OCI-LY3 (cell line): Measurements from ENCODE around the gene THUMPD1.

Experiments
- EZH2phosphoT487 ChIP-seq: fragments of 200-600 bp; shearing (Covaris generic); IDR thresholded peaks from 2 replicates; pipeline ENCODE4 v1.6.1; 2018; ENCODE audit warnings: antibody characterized with exemption, mixed run types, low read depth
- TF ChIP-seq, protein P1 (sequence below): fragments of 200-600, 300-600 bp; sonication (generic); IDR thresholded peaks from 2 replicates; pipeline ENCODE4 v1.5.1; 2014; ENCODE audit warnings: antibody characterized with exemption, low read length, low read depth

DNA sequence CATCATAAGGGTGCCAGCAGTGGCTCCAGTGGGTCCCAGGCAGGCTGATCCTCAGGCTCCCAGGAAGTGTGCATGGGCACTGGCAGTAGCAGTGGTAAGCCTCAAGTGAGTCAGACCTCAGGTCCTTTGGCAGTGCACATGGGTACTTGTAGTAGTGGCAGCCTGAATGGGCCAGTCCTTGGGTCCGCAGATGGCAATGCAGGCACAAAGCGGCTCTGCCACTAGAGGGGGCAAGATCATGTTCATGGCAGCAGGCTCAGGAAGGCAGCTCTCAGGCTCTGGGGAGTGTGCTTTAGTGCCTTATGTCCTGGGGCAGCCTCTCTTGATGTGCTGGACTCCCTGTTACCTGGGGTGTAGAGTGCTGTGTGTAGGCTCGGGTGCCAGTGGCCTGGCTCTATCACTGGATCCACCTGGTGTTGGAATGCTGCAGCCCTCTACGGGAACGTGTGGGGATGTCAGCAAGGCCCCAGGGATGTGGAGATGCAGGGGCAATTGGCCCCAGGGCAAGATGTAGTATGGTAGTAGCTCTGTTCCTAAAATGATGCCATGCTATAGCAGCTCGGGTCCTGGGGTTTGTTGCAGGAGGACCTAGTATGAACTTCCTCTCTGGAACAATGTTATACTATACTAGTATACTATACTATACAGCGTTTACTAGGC lies 33.2 kb upstream of the THUMPD1 start:
- TF ChIP-seq, protein P1, sequence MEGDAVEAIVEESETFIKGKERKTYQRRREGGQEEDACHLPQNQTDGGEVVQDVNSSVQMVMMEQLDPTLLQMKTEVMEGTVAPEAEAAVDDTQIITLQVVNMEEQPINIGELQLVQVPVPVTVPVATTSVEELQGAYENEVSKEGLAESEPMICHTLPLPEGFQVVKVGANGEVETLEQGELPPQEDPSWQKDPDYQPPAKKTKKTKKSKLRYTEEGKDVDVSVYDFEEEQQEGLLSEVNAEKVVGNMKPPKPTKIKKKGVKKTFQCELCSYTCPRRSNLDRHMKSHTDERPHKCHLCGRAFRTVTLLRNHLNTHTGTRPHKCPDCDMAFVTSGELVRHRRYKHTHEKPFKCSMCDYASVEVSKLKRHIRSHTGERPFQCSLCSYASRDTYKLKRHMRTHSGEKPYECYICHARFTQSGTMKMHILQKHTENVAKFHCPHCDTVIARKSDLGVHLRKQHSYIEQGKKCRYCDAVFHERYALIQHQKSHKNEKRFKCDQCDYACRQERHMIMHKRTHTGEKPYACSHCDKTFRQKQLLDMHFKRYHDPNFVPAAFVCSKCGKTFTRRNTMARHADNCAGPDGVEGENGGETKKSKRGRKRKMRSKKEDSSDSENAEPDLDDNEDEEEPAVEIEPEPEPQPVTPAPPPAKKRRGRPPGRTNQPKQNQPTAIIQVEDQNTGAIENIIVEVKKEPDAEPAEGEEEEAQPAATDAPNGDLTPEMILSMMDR: peak; percentile 83
- no peak for TF ChIP-seq EZH2phosphoT487
